Hematopoietic multipotent progenitor cell treated with erythropoietin and hydrocortisone succinate and interleukin-3 and kit ligand, for 15 days (in vitro differentiated cells): Measurements from ENCODE around the gene BCAT1.
"Not testable (repeated sequence)": the region's sequence is repeated elsewhere in the genome, so short reads cannot be mapped to it uniquely, and the experiment has no call there.

ENCODE experiments used
- DNase-seq: peaks from one replicate; pipeline ENCODE4 v3.0.0-alpha.2; 2015; ENCODE audit warnings: low spot score

Gene BCAT1

DNA sequence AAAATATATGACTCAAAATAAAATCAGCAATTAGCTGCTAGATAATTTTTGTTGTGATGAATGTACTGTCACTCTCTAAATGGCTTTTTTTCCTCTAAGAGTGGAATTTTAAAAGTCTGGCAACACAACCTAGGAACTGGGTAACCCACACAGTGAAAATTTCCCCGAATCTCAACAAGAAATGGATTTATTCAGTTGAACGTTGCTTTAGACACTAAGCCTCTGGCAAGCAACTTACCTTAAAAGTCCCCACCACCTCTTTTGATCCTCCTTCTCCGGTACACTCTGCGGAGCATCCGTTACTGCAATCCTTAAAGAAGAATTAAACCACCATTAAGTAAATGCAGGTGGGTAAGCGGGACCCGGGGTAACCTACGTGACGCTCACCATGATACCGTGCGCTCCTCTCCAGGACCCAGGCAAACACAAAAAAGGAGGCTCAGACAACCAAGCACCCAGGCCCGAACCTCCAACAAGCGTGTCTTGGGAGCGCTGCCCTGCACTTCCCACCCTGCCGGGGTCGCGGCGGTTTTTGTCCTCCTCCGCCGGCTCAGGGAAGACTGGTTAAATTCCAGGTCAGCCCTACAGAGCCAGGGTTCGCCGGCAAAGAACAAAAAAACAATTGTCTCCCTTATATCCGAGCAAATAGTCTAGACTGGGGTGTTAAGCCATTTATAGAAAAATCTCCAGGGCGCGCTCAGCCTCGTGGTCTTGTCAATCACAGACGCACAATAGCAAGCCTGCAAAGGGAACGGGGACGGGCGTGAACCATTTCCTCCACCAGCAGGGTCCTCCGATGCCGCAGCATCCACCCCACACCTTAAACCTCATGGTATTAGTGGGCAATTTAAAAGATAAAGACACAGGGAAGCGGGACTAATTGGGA, 47.1 kb downstream of the BCAT1 start:
- no peak for DNase-seq

- DNase-seq: no peak
Observed at GRCh38 chr12:24900196-24900595, 48.7 kb downstream of the BCAT1 start.

- DNase-seq: no peak
Observed at GRCh38 chr12:24899503-24900075, 49.3 kb downstream of the BCAT1 start.

- no peak for DNase-seq
Observed at GRCh38 chr12:24898606-24899005, 50.3 kb downstream of the BCAT1 start.

GRCh38 chr12:24898185-24898584, 50.7 kb downstream of the BCAT1 start:
- DNase-seq: no peak

GRCh38 chr12:24896171-24896570, 52.7 kb downstream of the BCAT1 start:
- DNase-seq: no peak

- no peak for DNase-seq
Observed at GRCh38 chr12:24895612-24896011, 53.3 kb downstream of the BCAT1 start.

GRCh38 chr12:24894879-24895278, 54.0 kb downstream of the BCAT1 start:
- no peak for DNase-seq

DNA sequence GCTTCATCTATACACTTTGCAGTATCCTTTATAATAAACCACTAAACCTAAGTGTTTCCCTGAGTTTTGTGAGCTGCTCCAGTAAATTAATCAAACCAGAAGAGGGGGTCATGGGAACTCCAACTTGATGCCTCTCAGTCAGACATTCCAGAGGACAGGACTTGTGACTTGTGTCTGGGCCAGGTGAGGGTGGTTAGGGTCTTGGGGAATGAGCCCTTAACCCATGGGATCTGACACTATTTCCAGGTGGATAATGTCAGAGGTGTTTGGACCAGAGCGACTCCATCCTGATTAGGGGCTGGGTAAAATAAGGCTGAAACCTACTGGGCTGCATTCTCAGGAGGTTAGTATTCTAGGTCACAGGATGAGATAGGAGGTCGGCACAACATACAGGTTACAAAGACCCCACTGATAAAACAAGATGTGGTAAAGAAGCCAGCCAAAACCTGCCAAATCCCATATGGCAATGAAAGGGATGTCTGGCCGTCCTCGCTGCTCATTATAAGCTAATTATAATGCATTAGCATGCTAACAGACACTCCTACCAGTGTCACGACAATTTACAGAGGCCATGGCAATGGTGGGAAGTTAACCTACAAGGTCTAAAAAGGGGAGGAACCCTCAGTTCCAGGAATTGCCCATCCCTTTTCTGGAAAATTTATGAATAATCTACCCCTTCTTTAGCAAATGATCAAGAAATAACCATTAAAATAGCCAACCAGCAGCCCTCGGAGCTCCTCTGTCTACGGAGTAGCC, 58.7 kb downstream of the BCAT1 start:
- DNase-seq: no peak

DNA sequence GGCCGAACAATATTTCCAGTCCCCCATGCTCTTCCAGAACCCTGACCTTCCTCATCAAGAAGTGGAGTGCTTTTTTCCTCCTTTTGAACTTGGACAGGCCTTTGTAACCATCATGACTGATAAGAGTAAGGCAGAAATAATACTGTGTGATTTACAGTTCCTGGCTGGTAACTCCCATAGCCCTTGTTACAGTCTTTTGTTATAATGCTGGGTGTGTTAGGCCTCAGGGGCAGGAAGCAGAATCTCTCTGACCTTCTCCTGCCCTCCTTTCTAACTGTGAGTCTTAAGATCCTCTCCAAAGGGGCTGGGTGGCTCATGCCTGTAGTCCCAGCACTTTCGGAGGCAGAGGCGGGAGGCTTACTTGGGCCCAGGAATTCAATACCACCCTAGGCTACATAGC, 59.5 kb downstream of the BCAT1 start:
- DNase-seq: no peak

- DNase-seq: no peak
Observed at GRCh38 chr12:24888813-24889212, 60.1 kb downstream of the BCAT1 start.

GRCh38 chr12:24884911-24885310, 64.0 kb downstream of the BCAT1 start:
- DNase-seq: no peak

DNA sequence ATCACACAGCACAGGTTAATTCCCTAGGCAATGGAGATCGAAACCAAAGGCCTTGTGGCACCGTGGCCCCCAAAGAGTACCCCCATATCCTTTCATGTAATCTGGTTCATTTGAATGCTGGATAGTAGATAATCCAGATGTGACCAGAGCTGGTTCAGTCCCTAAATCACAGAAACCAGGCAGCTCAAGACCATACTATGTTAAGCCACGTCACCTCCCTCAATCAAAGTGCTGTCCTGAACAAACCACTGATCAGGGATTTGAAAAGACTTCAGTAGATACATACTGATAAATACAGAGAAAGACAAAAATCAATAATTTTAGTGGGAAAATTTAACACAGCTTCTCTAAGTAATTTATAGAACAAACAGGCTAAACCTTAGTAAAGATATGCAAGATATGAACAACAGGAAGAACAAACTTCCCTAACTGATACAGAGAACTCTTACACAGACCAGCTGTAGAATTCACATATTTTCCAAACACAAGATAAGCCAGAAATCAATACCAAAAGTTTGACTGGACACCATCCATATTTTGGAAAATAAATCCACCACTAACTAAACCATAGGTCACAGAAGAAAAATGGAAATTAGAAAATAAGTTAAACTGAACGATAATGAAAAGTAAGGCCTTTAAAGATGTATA, 67.1 kb downstream of the BCAT1 start:
- DNase-seq: no peak

DNA sequence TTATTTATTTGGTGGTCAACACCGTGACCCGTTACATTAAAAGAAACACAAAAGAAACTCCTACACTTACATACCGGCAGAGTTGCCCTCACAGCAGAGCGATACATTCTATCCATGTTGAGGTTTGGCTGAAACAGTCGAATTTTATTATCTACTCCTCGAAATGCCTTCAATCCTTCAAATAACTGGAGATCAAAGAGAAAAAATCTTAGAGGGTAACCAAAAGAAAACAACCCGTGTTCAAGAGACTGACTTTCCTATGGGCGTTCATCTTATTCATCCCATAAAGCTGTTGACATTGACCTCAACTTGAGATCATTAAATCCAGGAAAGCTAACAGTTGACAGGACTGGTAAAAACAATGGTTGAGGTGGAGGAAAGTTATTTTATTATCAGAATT, 67.7 kb downstream of the BCAT1 start:
- no peak for DNase-seq

DNA sequence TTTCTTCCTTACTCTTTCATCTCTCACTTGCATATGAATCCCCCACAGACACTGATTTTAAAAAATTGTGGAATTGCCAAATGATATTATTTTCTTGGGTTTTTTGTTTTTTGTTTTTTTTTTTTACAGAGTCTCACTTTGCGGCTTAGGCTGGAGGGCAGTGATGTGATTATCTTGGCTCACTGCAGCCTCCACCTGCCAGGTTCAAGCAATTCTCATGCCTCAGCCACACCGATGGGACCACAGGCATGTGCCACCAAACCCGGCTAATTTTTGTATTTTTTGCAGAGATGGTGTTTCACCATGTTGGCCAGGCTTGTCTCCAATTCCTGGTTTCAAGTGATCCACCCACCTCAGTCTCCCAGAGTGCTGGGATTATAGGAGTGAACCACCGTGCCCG, 68.2 kb downstream of the BCAT1 start:
- DNase-seq: no peak

DNA sequence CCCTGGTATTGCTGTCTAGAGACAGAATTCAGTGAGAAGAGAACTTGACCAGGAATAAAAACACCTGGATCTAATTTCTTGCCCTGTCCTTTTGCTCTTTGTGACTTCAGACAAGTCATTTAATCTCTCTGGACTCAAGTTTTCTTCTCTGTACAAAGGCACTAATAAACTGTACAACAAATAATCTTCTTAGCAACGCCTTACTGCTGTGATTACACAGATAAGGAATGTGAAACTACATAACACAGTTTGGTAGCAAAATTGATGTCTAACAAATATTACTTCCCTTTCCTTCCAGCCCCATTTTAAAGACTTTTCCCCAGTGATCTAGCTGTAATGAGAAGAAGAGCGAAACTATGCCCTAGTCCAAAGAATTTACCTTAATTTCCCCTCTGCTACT, 69.3 kb downstream of the BCAT1 start:
- no peak for DNase-seq

DNA sequence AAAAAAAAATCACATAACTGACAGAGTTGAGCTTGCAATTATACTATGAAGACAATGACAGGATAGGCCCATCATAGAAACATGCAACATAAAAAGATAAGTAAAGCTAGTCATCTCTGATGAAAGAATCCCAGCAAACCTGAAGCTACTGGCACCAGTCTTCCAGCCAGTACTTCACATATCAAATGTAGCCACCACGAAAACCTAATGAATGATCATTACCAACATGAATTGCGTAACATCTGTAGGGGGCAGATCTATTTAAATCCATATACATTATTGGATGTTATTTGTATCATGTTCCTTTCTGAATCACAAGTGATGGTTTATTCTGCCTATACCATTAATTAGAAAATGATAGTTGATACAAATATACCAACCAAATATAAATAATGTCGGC, 73.9 kb downstream of the BCAT1 start:
- DNase-seq: no peak

- DNase-seq: no peak
Observed at GRCh38 chr12:24872211-24872610, 76.7 kb downstream of the BCAT1 start.

DNA sequence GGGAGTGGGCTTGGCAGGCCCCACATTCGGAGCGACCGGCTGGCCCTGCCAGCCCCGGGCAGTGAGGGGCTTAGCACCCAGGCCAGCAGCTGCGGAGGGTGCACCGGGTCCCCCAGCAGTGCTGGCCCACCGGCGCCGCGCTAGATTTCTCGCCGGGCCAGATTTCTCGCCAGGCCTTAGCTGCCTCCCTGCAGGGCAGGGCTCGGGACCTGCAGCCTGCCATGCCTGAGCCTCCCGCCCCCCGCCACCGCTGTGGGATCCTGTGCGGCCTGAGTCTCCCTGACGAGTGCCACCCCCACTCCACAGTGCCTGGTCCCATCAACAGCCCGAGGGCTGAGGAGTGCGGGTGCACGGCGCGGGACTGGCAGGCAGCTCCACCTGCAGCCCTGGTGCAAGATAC, 82.8 kb downstream of the BCAT1 start:
- DNase-seq: not testable (repeated sequence)

GRCh38 chr12:24864796-24865125, 84.1 kb downstream of the BCAT1 start:
- DNase-seq: no peak

- no peak for DNase-seq
Observed at GRCh38 chr12:24861766-24862540, 86.9 kb downstream of the BCAT1 start.

DNA sequence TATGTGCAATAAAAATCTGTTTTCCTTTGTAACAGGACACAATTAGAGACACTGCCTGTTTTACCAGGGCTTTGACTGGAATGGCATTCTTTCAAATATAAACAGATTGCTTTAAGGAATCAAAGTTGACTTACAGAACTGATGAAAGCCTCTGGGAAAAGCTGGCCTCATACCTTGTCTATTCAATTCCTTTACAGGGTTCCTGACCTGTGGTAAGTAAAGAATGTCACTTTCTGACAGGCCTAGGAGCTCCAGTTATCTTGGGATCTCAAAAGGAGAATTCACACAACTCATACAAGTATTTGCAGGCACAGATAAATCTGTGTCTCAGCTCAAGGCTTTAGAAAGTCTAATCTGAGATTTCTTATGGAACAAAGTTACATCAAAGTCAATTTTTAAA, 88.4 kb downstream of the BCAT1 start:
- DNase-seq: no peak
